Raji (cell line): ENCODE measurements around the gene PALLD.

Experiments
- POLR2A ChIP-seq: IDR thresholded peaks from 2 replicates; pipeline ENCODE4 v1.6.1; 2011; ENCODE audit warnings: low read depth, low read length, control low read depth; ENCODE audit not compliant: insufficient read depth

Gene PALLD

DNA sequence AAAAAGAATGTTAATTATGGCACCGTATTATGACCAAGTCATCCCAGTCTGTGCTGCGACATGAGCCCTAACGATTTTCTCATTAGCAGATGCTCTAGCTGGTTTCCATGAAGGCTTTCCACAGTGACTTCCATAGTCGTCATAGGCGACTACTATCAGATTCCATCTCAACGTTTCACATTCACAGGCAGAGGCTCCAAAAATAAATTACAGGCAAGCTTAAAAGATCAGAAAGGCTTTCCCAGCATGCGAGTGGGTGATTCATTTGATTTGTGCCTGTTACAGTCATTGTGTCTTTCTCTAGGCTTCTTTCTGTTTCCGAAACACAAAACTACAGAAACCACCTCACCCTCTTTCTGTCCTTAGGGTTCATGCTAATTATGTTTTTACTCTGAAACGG, 43.2 kb downstream of the PALLD start:
- TF ChIP-seq POLR2A, result no peak

DNA sequence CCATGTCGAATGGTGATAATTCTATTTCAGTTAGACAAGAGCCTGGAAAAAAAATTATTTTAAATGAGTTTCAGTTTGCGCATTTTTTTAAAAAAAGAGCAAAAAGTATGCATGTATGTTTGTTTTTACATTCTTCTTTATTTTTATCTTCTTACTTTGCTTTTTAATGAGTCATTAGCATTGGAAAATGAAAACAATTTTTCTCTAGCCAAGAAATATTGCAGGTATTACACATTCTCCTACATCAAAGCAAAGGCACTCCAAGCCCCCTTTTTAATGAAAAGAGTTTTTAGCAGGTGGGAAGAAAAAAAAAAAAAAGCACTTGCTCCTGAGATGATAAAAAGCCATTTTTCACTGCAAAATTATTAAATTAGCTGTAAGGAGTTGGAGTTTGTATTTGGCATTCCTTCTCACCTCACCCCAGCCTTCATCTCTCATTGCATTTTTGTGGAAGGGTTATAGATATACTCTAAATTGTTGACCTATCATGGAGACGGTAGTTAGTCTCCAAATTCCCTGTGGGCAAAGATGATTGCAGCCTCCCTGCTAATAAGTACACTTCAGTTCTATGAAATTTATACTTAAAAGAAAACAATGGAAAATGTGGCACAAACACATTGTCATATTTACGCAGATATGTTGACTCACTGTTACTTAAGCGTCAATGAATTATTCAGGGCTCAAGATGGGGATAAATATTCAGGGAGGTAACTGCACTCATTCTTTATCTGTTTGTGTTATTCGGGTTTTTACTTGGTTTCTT, 43.8 kb downstream of the PALLD start:
- no peak for TF ChIP-seq POLR2A

DNA sequence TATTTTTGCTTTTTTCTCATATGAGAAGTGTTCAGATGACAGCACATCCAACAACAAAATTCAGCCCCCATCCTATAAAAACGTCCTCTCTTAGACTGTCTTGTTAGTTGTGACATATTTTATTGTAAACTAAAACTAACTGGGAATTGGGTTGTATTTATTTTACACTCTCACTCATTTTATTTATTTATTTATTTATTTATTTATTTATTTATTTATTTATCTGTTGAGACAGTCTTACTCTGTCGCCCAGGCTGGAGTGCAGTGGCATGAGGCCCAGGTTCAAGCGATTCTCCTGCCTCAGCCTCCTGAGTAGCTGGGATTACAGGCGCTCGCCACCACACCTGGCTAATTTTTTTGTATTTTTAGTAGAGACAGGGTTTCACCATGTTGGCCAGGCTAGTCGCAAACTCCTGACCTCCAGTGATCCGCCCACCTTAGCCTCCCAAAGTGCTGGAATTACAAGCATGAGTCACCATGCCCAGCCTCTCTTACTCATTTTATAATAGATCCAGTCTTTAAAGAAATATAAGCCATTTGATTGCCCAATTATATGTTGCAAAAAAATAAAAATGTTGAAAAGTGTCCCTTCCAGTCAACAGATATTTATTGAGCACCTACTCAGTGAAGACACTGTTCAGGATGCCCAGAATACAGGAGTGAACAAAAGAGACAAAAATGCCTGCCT, 44.6 kb downstream of the PALLD start:
- no peak for TF ChIP-seq POLR2A

DNA sequence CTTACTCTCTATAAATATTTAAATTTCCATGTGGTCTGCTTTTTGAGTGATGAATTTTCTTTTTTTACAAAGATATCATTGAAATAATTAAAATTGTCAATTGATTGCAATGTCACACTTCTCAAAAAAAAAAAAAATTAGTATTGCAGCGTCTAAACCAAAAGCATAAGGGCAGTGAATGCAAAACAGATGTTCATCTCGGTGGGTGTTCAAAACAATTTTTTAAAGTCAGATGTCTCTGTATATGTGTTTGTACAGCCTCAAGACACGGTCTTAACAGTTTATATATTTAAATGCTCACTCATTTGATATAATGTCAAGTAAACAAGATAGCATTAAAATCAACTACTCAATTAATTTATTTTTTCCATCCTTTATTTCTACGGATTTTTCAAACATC, 52.3 kb downstream of the PALLD start:
- TF ChIP-seq POLR2A, result no peak

DNA sequence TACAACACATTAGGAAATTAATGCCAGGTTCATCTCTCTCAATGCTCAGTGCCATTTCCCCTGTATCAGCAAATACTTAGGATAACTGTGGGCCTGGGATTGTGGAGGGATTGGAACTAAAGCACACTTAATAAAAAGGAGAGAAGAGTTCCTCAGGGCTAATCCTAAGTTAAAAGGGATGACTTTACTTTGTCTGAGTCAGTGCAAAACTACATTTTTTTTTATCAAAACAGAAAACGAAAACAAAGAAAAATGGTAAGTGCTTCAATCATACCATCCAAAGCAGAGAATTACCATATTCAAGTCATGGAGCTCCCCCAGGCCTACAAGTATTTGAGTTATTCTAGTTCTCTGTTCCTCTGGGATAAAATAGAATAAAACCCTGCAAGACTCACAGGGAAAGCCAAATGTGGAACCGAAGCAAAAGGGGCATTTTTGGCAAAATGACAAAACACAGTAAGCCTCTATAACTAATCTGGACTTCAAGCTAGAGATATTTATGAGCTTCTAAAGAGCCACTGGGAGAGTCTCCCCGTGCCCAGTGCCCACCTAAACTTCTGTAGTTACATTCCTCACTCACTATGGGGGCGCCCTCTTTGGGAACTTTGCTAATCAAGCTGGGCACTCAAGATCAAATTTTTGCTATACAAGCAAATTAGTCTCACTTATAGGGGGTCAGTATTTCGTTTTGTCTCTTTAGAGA, 53.4 kb downstream of the PALLD start:
- TF ChIP-seq POLR2A, result no peak

DNA sequence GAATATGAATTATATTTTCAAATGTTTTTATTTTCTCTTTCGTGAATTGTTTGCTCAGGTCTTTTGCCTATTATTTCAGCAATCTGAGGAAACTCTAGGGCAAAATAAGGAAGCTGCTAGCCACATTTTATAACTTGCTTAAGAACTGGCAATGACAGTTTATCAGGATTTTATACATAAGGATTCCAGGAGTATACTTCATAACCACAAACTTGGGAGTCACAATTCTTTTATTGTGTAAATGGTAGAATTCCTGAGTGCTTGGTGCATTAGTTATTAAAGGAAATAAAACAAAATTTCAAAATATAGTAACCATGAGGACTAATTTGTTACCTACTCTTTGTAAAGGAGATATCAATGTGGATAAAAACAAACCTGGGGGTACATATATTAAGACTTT, 54.4 kb downstream of the PALLD start:
- no peak for TF ChIP-seq POLR2A

DNA sequence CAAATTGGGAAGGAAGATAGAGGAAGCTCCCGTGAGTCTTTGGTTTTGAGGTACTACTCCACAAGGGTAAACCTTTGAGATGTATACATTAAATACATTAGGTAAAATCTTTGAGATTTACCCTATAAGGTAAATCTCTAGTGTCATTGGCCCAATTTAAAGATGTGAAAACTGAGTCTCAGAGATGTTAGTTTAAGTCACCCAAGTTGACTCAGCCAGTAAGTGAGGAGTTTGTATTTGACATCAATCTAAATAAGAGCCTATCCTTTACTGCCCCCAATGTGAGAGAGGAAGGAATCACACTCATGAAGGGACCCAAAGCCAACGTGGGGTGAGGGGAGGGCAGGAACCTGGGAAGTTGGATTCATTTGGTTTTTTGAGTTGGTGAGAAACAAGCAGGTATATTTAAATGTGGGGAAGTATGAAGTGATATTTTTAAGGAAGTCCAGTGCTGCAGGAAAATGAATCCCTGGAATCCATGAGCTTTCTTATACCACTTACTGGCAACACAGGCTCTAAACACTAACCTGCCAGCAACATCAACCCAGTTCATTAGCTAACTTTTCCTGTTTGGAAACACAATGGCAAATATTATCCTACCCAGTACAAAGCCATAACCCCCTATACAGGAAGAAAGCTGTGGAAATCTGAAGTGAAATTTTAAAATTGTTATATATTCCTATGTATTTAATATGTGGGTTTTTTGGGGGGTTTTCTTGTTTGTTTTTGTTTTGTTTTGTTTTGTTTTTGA, 55.3 kb downstream of the PALLD start:
- no peak for TF ChIP-seq POLR2A

DNA sequence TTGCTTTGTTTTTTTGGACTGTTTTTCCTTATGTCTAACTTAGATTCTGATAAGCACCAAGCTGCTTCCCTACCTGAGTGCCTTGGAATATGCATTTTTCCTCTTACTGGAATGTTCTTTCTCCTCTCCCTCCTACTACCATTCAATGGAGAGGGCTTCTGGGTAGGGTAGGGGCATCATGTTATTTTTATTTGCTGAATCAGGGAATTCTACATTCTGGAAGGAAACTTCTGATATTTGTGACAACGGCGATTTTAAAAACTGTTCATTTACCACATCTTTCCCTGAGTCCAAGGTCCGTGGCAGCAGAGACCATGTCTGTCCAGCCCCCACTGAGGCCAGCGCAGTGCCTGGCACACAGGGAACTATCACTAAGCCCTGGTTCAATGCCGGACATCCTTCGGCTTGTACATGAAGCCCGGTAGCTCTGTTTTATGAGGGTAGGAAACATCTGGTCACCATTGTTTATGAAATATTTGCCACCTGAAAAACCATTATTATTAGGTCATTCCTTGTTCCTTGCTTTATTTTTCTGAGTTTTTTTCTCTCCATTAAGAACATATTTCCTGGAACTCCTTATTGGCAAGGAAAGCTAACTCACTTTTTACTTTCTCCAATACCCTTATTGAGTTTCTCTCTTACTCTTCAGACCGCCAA, 57.0 kb downstream of the PALLD start:
- no peak for TF ChIP-seq POLR2A

DNA sequence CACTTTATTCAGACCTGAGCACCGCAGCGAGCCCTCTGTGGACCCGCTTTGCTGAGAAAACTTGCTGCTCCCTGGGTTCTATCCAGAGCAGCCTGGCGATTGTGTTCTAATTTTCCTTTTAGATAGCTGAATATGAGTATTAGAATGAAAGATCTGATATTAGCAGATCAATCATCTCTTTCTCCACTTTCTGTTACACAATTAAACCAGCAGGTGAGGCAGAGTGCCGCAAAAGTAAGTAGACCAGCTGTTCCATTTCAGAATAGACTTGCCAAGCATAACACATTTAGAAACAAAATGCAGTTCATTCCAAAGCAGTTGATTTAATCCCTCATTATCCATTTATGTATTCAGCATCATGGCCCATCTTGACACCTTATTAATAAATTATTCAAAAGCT, 58.6 kb downstream of the PALLD start:
- TF ChIP-seq POLR2A, result no peak

DNA sequence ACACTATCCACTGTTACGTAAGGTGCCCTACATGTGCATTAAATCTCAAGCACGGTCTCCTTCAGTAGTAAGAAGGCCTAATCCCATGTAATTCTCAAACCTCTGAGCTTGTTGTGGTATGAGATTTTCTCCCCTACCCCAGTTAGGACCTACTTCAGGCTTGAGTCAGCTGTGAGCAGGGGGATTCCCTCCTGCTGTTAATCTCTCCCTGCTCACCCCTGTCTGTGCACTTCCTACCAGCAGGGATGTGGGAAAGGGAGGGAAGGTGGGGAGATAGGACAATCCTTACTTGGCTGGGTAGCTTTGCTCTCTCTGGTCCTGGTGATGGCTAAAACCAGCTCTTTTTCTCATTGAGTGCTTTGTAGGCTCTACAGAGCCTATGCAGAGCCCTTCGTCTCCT, 60.8 kb downstream of the PALLD start:
- no peak for TF ChIP-seq POLR2A

DNA sequence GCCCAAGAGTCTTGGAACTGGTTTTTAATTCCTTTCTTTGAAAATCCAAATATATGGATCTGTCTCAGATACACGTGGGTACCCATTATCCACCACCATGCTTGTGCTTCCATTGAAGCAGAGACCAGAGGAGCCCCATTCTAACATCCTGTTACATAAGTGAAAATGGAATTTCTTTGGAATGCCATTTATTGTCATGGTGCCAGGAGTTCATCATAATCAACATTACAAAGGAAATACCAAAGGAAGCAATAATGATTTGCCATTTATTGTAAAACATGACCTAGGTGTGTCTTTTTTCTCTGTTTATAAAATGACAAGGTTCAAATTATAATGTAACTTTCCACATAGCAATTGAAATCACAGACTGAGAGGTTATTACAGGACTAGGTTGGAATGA, 61.7 kb downstream of the PALLD start:
- no peak for TF ChIP-seq POLR2A

DNA sequence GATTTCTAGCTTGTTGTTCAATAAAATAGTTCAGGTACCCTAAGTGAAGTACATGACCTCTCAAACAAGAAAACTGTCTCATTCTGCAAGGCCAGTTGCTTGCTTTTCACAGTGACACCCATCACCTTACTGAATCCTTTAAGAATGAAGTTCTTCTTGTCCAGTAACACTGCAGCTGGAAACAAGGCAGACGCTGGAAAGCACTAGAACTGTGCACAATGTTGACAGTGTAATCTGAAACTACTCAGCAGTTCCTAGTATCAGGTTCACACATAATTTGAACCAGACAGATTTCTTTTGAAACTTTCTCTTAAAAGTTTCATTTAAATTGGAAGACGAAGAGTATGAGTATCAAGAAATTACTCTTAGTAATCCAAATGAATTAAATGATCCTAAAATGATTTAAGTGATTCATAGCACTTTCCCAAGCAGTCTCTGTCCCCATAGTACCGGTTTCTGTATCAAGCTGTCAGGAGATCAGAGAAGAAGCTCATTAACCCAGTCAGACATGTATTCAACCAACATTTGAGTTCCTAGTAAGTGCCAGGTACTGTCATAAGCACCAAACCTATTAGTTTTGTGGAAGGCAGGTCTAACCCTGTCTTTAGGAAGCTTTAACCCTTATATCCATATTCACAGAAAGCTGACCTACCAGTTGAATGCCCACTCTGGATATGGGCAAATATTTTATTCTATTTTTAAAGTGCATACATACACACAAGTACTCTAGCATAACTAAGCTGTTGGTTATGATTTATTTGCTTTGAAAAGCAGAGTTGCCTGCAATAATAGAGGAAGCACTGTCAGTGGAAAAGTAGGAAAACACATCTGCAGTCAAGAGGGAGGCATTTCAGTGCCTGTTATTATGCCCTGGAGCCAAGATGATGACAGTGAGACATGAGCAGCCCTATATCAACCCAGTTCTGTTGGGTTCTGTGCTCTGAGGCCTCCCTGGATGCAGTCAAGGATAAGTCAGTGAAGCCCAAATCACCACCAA, 63.6 kb downstream of the PALLD start:
- TF ChIP-seq POLR2A, result no peak

DNA sequence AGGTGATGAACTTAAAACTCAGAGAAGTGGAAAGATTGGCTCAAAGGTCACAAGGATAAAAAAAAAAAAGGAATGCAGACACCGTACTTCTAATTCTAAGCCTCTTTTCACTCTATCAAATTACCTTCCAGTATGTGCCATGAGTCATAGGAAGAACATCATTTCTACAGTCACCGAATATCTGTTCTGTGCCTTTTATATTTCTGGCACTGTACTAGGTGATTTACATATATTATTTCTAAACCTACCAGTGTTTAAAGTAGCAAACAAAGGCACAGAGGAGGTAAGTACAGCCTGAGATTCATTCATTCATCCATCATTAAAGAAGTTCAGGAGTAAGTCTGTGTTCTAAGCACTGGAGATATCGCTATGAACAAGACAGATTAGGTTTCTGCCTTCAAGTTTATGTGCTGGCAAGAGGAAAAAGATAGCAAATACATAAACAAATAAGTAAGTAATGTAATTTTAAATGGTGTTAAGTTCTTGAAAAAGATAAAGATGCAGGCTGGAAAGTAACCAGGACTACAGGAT, 65.3 kb downstream of the PALLD start:
- TF ChIP-seq POLR2A, result no peak
